B cell (primary cell): ENCODE data around the gene OR13J1. TPM values are rescaled to one million over a fixed set of nuclear protein-coding genes. Genes with fewer than 3 reads are reported as not detected.

Experiments used
- ATAC-seq: fragments of 200-7000 bp; cut with Tn5 transposase; one replicate; pipeline ENCODE4 v1.10.0; 2021; ENCODE audit warnings: low read depth, mild to moderate bottlenecking, moderate number of reproducible peaks, moderate library complexity
- CTCF ChIA-PET: fragments of 350-600 bp; sonication (Branson Sonifier 250); formaldehyde crosslinking; loops from one replicate; lab custom pipeline; 2021; ENCODE audit warnings: antibody characterized with exemption, inconsistent platforms; lab: Charles Lee
- POLR2A ChIA-PET: fragments of 350-600 bp; sonication (Branson Sonifier 250); formaldehyde crosslinking; loops from one replicate; lab custom pipeline; 2021; ENCODE audit warnings: antibody characterized with exemption; lab: Charles Lee
- DNase-seq: peaks from one replicate; pipeline ENCODE4 v3.0.0; 2013
- H2AFZ ChIP-seq: 2 replicates; pipeline ENCODE4 v1.6.1; 2012; ENCODE audit warnings: mild to moderate bottlenecking, low read depth, low read length; ENCODE audit not compliant: insufficient read depth, poor library complexity, severe bottlenecking
- H3K27ac ChIP-seq, 2 donors: 1 replicate in 1 of 2; 2 replicates in 1 of 2; pipeline ENCODE4 v1.5.1; 2012 to 2013; ENCODE audit warnings: low read length in 2 of 2, mild to moderate bottlenecking in 2 of 2, moderate library complexity in 1 of 2
- H3K27me3 ChIP-seq, 4 experiments: fragments of 200-600 bp in 1 of 4; sonication (generic) in 1 of 4; replicated peaks in 1 of 4; 1 replicate in 2 of 4; 2 replicates in 2 of 4; pipeline versions ENCODE4 v1.6.1 to v1.7.0; 2013 to 2016; ENCODE audit warnings: low read length in 3 of 4, mild to moderate bottlenecking in 2 of 4, mixed read lengths in 1 of 4, moderate library complexity in 1 of 4; ENCODE audit not compliant: insufficient read depth in 4 of 4, control insufficient read depth in 3 of 4; ENCODE audit errors: control extremely low read depth in 1 of 4
- H3K36me3 ChIP-seq, 2 experiments: replicated peaks in 1 of 2; 1 replicate in 1 of 2; 2 replicates in 1 of 2; pipeline versions ENCODE4 v1.6.1 to v1.7.1; 2013; ENCODE audit warnings: low read length in 1 of 2; ENCODE audit not compliant: insufficient read depth in 2 of 2, control insufficient read depth in 1 of 2; ENCODE audit errors: control extremely low read depth in 1 of 2, extremely low read depth in 1 of 2
- H3K4me1 ChIP-seq, 2 donors: fragments of 200-600 bp in 1 of 2; sonication (generic) in 1 of 2; 1 replicate in 1 of 2; 2 replicates in 1 of 2; pipeline versions ENCODE4 v1.5.1 to v1.6.1; 2013 to 2017; ENCODE audit warnings: low read length in 2 of 2; ENCODE audit not compliant: control insufficient read depth in 2 of 2, insufficient read depth in 2 of 2
- H3K4me2 ChIP-seq: replicated peaks from 2 replicates; pipeline ENCODE3; 2012; ENCODE audit warnings: mild to moderate bottlenecking, low read depth, low read length; ENCODE audit not compliant: poor library complexity, severe bottlenecking
- H3K4me3 ChIP-seq, 5 experiments: fragments of 200-600 bp in 1 of 5; sonication (generic) in 1 of 5; 1 replicate in 3 of 5; 2 replicates in 2 of 5; pipeline versions ENCODE4 v1.5.1 to v1.7.0; 2011 to 2016; ENCODE audit warnings: low read length in 4 of 5, mild to moderate bottlenecking in 4 of 5, low read depth in 2 of 5, control low read depth in 1 of 5, moderate library complexity in 1 of 5; ENCODE audit not compliant: insufficient read depth in 1 of 5; ENCODE audit errors: control extremely low read depth in 1 of 5, extremely low read depth in 1 of 5
- H3K79me2 ChIP-seq: fragments of 200-600 bp; sonication (generic); one replicate; pipeline ENCODE4 v1.6.0; 2016; ENCODE audit warnings: low read length; ENCODE audit not compliant: control insufficient read depth, insufficient read depth
- H3K9ac ChIP-seq: fragments of 200-600 bp; sonication (generic); 2 replicates; pipeline ENCODE4 v1.6.1; 2017; ENCODE audit warnings: mild to moderate bottlenecking, low read length, moderate library complexity
- H3K9me3 ChIP-seq, 3 donors: one replicate each; pipeline versions ENCODE4 v1.6.1 to v1.7.1; 2013; ENCODE audit warnings: low read length in 2 of 3; ENCODE audit not compliant: control insufficient read depth in 2 of 3, insufficient read depth in 1 of 3; ENCODE audit errors: control extremely low read depth in 1 of 3
- H4K20me1 ChIP-seq: 2 replicates; pipeline ENCODE4 v1.6.0; 2012; ENCODE audit warnings: mild to moderate bottlenecking, low read length; ENCODE audit not compliant: insufficient read depth, control insufficient read depth, poor library complexity, severe bottlenecking
- H3K27ac Mint-ChIP-seq: one replicate; pipeline ENCODE4 v1.8.0; 2021; ENCODE audit warnings: mixed read lengths
- H3K27me3 Mint-ChIP-seq: one replicate; pipeline ENCODE4 v1.8.0; 2021; ENCODE audit warnings: mixed read lengths
- H3K4me1 Mint-ChIP-seq: one replicate; pipeline ENCODE4 v1.8.0; 2021; ENCODE audit warnings: mixed read lengths
- H3K4me3 Mint-ChIP-seq: one replicate; pipeline ENCODE4 v1.8.0; 2021; ENCODE audit warnings: mixed read lengths
- H3K9me3 Mint-ChIP-seq: one replicate; pipeline ENCODE4 v1.8.0; 2022; ENCODE audit warnings: mixed read lengths; ENCODE audit not compliant: insufficient read depth
- CTCF ChIP-seq: fragments of 200-600 bp; IDR thresholded peaks from one replicate; pipeline ENCODE4 v1.8.0; 2022; ENCODE audit warnings: antibody characterized with exemption, mild to moderate bottlenecking
- EZH2 ChIP-seq: IDR thresholded peaks from 2 replicates; pipeline ENCODE4 v1.6.1; 2012; ENCODE audit warnings: borderline replicate concordance, low read depth, mild to moderate bottlenecking, moderate library complexity, low read length; ENCODE audit not compliant: insufficient read depth, poor library complexity, severe bottlenecking
- WGBS: methylation state at CpG from one replicate; pipeline ENCODE4 v1.1.5; 2013; ENCODE audit warnings: missing lambda C conversion rate; ENCODE audit not compliant: insufficient coverage; 5-methylcytosine and 5-hydroxymethylcytosine counted together
- intact Hi-C: fragments of 100-400 bp; cut with micrococcal nuclease; formaldehyde crosslinking; loops from one replicate; pipeline ENCODE4 v1.10.0; 2022
- polyA plus RNA-seq: library from polyadenylated mRNA; depleted of rRNA; stranded (reverse); fragments of >200 nt; gene quantifications from 2 replicates; pipeline ENCODE4 v1.2.3, GENCODE V29; 2012
- total RNA-seq, 2 donors: library from RNA; stranded (reverse); fragments of 120-200 nt in 1 of 2; gene quantifications; 1 replicate in 1 of 2; 2 replicates in 1 of 2; pipeline versions ENCODE4 v1.2.3 to v1.2.4, GENCODE V29; 2013 to 2022

Gene OR13J1
- total and polyA plus RNA-seq, 2 donors (not counting 1 experiment from before 2014, with no cell fraction given) = not detected

GRCh38 chr9:35903049-35903448, 32.8 kb upstream of the OR13J1 start:
- POLR2A ChIA-PET = no interaction called here
- Histone ChIP-seq H3K9me3 (no peaks in the 10 kb centered on the region), H3K27me3 (peaks cover 0 to 10% (median 1%) of the 10 kb centered on the region in 4 experiments), H3K4me3 (no peak overlapping the region), H3K4me2 (no peak overlapping the region), H3K79me2 (no peaks in the 10 kb centered on the region), H2AFZ (no peak overlapping the region), H3K4me1 (no peaks in the 10 kb centered on the region), H4K20me1 (no peaks in the 10 kb centered on the region), H3K27ac (no peak overlapping the region), H3K36me3 (no peaks in the 10 kb centered on the region), H3K9ac (no peak overlapping the region)
- CTCF ChIA-PET = interaction anchor here (0.7 to 2.3 kb wide), 17 partner anchors 9 to 333 kb away, joined by 3 to 19 read pairs (median 4); no protein-coding TSS in a partner anchor
- Mint-ChIP-seq H3K27ac (no peak overlapping the region), H3K4me3 (no peak overlapping the region), H3K4me1 (no peaks in the 10 kb centered on the region), H3K27me3 (peaks cover 35% of the 10 kb centered on the region), H3K9me3 (no peaks in the 10 kb centered on the region)
- ATAC-seq = peak; percentile 51
- peak; percentile 90 for TF ChIP-seq CTCF
- TF ChIP-seq EZH2 = no peak
- 0% methylated on average over 1 of the region's 3 CpGs for WGBS
- intact Hi-C loops = loop anchor here (1.0 kb wide), 2 partner anchors 42 to 120 kb away; no protein-coding TSS in a partner anchor
- peak; percentile 66 for DNase-seq

GRCh38 chr9:35899021-35899420, 28.8 kb upstream of the OR13J1 start:
- no peaks in the 10 kb centered on the region for H4K20me1 ChIP-seq
- no peaks in the 10 kb centered on the region for H3K4me1 ChIP-seq
- 100% methylated on average over 1 of the region's 2 CpGs for WGBS
- H3K4me3 ChIP-seq = no peak overlapping the region
- no peak overlapping the region for H3K9ac ChIP-seq
- DNase-seq (no peak), ATAC-seq (no peak)
- H3K4me2 ChIP-seq = no peak overlapping the region
- H3K27ac ChIP-seq = no peak overlapping the region
- no peaks in the 10 kb centered on the region for H3K9me3 ChIP-seq
- Mint-ChIP-seq H3K4me3 (no peak overlapping the region), H3K27me3 (peaks cover 29% of the 10 kb centered on the region), H3K9me3 (no peaks in the 10 kb centered on the region), H3K4me1 (no peaks in the 10 kb centered on the region), H3K27ac (no peak overlapping the region)
- no peaks in the 10 kb centered on the region for H3K36me3 ChIP-seq
- peaks cover 0 to 10% (median 5%) of the 10 kb centered on the region in 4 experiments for H3K27me3 ChIP-seq
- no peak overlapping the region for H2AFZ ChIP-seq
- POLR2A ChIA-PET = no interaction called here
- no peak for TF ChIP-seq CTCF
- no peak for TF ChIP-seq EZH2
- CTCF ChIA-PET = interaction anchor here (1.2 to 1.5 kb wide), 2 partner anchors 10 to 124 kb away, joined by 3 to 4 read pairs; no protein-coding TSS in a partner anchor
- H3K79me2 ChIP-seq = no peaks in the 10 kb centered on the region
- intact Hi-C loops = no loop called here
